Measurements from ENCODE around the gene ZNF782. TPM values are rescaled to one million over a fixed set of nuclear protein-coding genes. Genes with fewer than 3 reads are reported as not detected.
"Not testable (repeated sequence)": the region's sequence is repeated elsewhere in the genome, so short reads cannot be mapped to it uniquely, and the experiment has no call there.

Gene ZNF782
- total RNA-seq (1 to 10 TPM; 3.0 to 6.8 (median 5.1) TPM), polyA plus RNA-seq (1 to 10 TPM; 2.3 to 2.5 TPM)

DNA sequence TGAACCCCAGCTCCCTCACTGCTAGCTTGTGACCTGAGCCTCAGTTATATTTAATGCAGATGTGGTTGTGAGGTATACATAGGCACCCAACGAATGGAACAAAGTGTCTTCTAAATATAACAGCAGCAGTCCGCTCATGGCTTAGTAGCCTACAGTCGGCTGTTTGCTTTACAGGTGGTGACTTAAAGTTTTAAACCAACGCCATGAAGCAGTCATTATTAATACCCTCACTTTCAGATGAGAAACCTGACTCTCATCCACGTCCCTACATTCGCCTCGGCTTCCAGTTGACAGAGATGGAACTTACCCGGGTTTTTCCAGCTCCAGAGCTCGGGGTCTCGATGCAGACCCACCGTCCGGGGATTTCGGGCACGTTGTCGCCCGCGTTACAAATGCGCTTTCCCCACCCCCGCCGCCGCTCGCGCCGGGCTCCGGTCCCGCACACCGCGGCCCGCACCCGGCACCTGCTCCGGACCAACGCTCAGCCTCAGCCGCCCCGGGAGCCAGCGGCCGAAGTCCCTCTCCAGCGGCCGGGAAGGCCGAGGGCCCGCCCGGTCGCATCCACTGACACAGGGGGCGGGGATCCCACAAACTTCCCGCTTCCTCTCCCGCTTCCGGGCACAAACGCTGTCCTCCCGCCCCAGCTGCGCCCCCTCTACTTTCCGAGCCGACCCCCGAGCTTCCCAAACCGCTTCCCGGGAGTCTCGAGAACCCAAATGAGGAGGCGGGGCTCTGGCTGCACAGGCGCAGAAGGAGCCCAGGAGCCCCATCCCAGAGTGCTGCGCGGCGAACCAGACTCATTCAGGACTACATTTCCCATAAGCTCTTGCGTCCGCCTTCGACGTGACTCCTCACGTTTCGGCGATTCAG lies at the start of gene ZNF782:
Gene ZNF782 (minus strand): TSS at position 734 of the 870 bp plus-strand sequence. CDS start 2,553 bp downstream, outside the sequence.
- Histone ChIP-seq H3K4me1 (peaks cover 5 to 35% (median 29%) of the 10 kb centered on the region in 3 donors), H3K27ac (peak within 1 kb of the TSS; percentile 76 to 84 (median 78)), H3K9me3 (no peaks in the 10 kb centered on the region), H3K4me3 (peak within 1 kb of the TSS; percentile 76 to 86 (median 81)), H3K27me3 (no peaks in the 10 kb centered on the region), H3K36me3 (no peaks in the 10 kb centered on the region)
- FAIRE-seq: no peak
- DNase-seq: peak; percentile 89 to 95 (median 92)
- peak; percentile 88 to 97 (median 94) for ATAC-seq
- intact Hi-C loops (cut with DNase I): loop anchor here in 2 of 3 donors (10.0 kb wide), 2 partner anchors 541 to 551 kb away; no protein-coding TSS in a partner anchor
- 0% methylated on average over 66 to 67 of the region's 67 CpGs for WGBS, 2 donors
- TF ChIP-seq, protein P1, sequence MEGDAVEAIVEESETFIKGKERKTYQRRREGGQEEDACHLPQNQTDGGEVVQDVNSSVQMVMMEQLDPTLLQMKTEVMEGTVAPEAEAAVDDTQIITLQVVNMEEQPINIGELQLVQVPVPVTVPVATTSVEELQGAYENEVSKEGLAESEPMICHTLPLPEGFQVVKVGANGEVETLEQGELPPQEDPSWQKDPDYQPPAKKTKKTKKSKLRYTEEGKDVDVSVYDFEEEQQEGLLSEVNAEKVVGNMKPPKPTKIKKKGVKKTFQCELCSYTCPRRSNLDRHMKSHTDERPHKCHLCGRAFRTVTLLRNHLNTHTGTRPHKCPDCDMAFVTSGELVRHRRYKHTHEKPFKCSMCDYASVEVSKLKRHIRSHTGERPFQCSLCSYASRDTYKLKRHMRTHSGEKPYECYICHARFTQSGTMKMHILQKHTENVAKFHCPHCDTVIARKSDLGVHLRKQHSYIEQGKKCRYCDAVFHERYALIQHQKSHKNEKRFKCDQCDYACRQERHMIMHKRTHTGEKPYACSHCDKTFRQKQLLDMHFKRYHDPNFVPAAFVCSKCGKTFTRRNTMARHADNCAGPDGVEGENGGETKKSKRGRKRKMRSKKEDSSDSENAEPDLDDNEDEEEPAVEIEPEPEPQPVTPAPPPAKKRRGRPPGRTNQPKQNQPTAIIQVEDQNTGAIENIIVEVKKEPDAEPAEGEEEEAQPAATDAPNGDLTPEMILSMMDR (IDR thresholded peaks at IDR 0.05): no peak

DNA sequence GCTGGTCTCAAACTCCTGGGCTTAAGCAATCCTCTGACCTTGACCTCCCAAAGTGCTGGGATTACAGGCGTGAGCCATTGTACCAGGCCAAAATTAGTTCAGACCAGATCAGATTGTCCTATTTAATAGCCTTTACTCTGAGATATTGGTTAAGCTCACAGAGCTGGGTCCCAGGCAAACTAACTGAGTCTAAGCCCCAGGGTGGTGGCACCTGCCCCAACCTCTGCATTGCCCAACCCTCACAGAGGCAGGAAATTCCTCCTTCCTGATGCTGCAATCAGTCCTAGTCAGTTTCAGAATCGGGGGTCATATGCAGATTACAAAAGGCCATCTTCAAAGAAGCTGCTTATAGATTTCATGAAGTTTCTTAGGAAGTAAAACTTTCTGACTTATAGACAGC lies 45.7 kb upstream of the ZNF782 start:
- H3K9me3 ChIP-seq; H3K4me3 ChIP-seq; H3K36me3 ChIP-seq; intact Hi-C loops (cut with DNase I); H3K4me1 ChIP-seq; DNase-seq; FAIRE-seq; H3K27ac ChIP-seq; H3K27me3 ChIP-seq; ATAC-seq: not testable (repeated sequence)
- WGBS, 2 donors: 55 to 68% methylated on average over 1 of the region's 2 CpGs

DNA sequence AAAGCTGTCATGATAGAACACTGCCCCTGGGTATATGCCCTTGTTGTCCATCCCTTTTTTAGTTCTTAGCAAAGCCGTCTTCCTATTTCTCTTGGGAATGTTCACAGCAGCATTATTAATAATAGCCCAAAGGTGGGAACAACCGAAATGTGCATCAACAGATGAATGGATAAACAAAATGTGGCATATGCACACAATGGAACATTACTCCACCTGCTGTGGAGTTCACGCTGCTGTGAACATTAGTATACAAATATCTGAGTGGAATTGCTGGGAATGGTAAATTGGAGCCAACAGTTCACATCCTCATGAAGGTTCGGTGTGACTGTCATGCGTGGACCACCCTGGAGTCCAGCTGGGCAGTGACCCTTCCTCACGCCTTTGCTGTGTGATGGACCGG lies 37.8 kb upstream of the ZNF782 start:
- 97% methylated on average over 7 of the region's 7 CpGs for WGBS, 2 donors
- FAIRE-seq (no peak), DNase-seq (no peak), ATAC-seq (no peak)
- no peak overlapping the region for H3K27ac ChIP-seq
- intact Hi-C loops (cut with DNase I): no loop called here
- H3K4me3 ChIP-seq: no peak overlapping the region
- no peaks in the 10 kb centered on the region for H3K4me1 ChIP-seq
- H3K27me3 ChIP-seq: no peaks in the 10 kb centered on the region
- TF ChIP-seq, protein P1 (IDR thresholded peaks at IDR 0.05): no peak
- H3K36me3 ChIP-seq: no peaks in the 10 kb centered on the region
- no peaks in the 10 kb centered on the region for H3K9me3 ChIP-seq

DNA sequence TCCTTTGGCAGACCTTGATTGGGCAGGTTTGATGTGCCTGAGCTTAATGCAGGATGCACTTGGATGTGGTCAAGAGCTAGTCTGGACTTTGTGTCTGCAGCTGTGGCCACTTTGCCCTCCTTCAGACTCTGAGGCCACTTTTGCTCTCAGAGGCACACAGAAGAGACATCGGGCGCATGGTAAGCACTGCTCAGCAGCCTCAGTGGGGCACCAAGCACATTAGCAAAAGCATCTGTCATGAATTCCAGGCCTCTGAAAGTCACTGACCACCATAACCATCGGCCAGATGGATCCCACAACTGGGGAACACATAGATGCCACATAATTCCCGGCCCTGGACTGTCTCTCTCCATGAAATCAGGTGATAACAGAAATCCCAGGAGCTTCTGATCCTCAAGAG lies 34.3 kb upstream of the ZNF782 start:
- Histone ChIP-seq H3K27me3 (no peaks in the 10 kb centered on the region), H3K27ac (no peak overlapping the region), H3K4me3 (no peak overlapping the region), H3K36me3 (no peaks in the 10 kb centered on the region), H3K4me1 (no peaks in the 10 kb centered on the region), H3K9me3 (no peaks in the 10 kb centered on the region)
- intact Hi-C loops (cut with DNase I): no loop called here
- ATAC-seq (no peak), DNase-seq (no peak), FAIRE-seq (no peak)
- 92 to 93% methylated on average over 4 of the region's 4 CpGs for WGBS, 2 donors
- TF ChIP-seq, protein P1 (IDR thresholded peaks at IDR 0.05): no peak

DNA sequence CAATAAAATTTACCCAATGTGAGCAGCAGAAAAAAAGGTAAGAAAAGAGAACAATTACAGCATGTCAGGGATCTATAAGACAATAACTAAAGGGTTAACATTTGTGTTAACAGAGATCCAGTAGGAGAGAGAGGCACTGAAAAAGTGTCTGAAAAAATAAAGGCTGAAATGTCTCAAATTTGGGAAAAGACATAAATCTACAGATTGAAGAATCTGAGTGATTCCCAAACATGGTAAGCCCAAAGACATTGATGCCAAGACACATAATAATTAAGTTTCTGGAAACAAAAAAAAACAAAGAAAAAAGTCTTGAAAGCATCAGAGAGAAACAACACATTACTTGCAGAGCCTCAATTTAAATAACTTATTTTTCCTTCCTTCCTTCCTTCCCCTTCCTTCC lies 31.1 kb upstream of the ZNF782 start:
- intact Hi-C loops (cut with DNase I): no loop called here
- H3K36me3 ChIP-seq: no peaks in the 10 kb centered on the region
- ATAC-seq (no peak), DNase-seq (no peak), FAIRE-seq (no peak)
- TF ChIP-seq, protein P1 (IDR thresholded peaks at IDR 0.05): no peak
- no peak overlapping the region for H3K4me3 ChIP-seq
- H3K9me3 ChIP-seq: no peaks in the 10 kb centered on the region
- H3K27ac ChIP-seq: no peak overlapping the region
- no peaks in the 10 kb centered on the region for H3K4me1 ChIP-seq
- H3K27me3 ChIP-seq: no peaks in the 10 kb centered on the region
